Natural killer cell (primary cell): ENCODE results near the gene KREMEN1. TPM values are rescaled to one million over a fixed set of nuclear protein-coding genes. Genes with fewer than 3 reads are reported as not detected.
A peak's percentile ranks its signal among the peaks of the same experiment; 100 is the strongest.

Experiments
- ATAC-seq, 3 donors: fragments of 150-1000 bp in 2 of 3; fragments of 200-7000 bp in 1 of 3; cut with Tn5 transposase; 1 replicate in 1 of 3; 2 replicates in 2 of 3; pipeline ENCODE4 v1.10.0; 2021; ENCODE audit warnings: mild to moderate bottlenecking in 2 of 3, moderate library complexity in 2 of 3
- DNase-seq, 2 donors: peaks; one replicate each; pipeline versions ENCODE4 v3.0.0 to v3.0.0-alpha.2; 2013 to 2021; ENCODE audit warnings: mixed read lengths in 1 of 2
- H3K27ac ChIP-seq: one replicate; pipeline ENCODE4 v1.5.1; 2013; ENCODE audit warnings: mild to moderate bottlenecking, low read length
- H3K27me3 ChIP-seq: one replicate; pipeline ENCODE4 v1.6.1; 2013; ENCODE audit warnings: low read length; ENCODE audit not compliant: control insufficient read depth, insufficient read depth
- H3K36me3 ChIP-seq: one replicate; pipeline ENCODE4 v1.6.1; 2013; ENCODE audit warnings: low read length; ENCODE audit not compliant: control insufficient read depth, insufficient read depth
- H3K4me1 ChIP-seq: one replicate; pipeline ENCODE4 v1.6.1; 2013; ENCODE audit warnings: low read length; ENCODE audit not compliant: control insufficient read depth, insufficient read depth
- H3K4me3 ChIP-seq: one replicate; pipeline ENCODE4 v1.5.1; 2013; ENCODE audit warnings: low read length
- H3K9me3 ChIP-seq: one replicate; pipeline ENCODE4 v1.6.1; 2013; ENCODE audit warnings: low read length; ENCODE audit not compliant: control insufficient read depth, insufficient read depth
- H3K27ac Mint-ChIP-seq, 2 donors: one replicate each; pipeline ENCODE4 v1.8.0; 2022; ENCODE audit warnings: mild to moderate bottlenecking in 2 of 2, mixed read lengths in 2 of 2, moderate library complexity in 1 of 2
- H3K27me3 Mint-ChIP-seq, 2 donors: one replicate each; pipeline ENCODE4 v1.8.0; 2022; ENCODE audit warnings: low read depth in 2 of 2, mixed read lengths in 2 of 2
- H3K36me3 Mint-ChIP-seq: one replicate; pipeline ENCODE4 v1.8.0; 2022; ENCODE audit warnings: mixed read lengths
- H3K4me1 Mint-ChIP-seq, 2 donors: one replicate each; pipeline ENCODE4 v1.8.0; 2022; ENCODE audit warnings: mixed read lengths in 2 of 2
- H3K4me3 Mint-ChIP-seq: one replicate; pipeline ENCODE4 v1.8.0; 2022; ENCODE audit warnings: mild to moderate bottlenecking, moderate library complexity, mixed read lengths
- H3K9me3 Mint-ChIP-seq, 2 donors: one replicate each; pipeline ENCODE4 v1.8.0; 2022; ENCODE audit warnings: mixed read lengths in 2 of 2
- CTCF ChIP-seq: fragments of 200-600 bp; IDR thresholded peaks from one replicate; pipeline ENCODE4 v1.8.0; 2022; ENCODE audit warnings: antibody characterized with exemption
- WGBS: methylation state at CpG from one replicate; pipeline ENCODE4 v1.1.7; 2013; ENCODE audit warnings: missing lambda C conversion rate; ENCODE audit not compliant: insufficient coverage; 5-methylcytosine and 5-hydroxymethylcytosine counted together
- intact Hi-C: fragments of 100-400 bp; cut with micrococcal nuclease; formaldehyde crosslinking; loops from one replicate; pipeline ENCODE4 v1.14.2; 2022
- total RNA-seq, 4 donors: library from RNA; stranded (reverse); fragments of 120-200 nt in 1 of 4; gene quantifications; one replicate each; pipeline versions ENCODE4 v1.2.3 to v1.2.4, GENCODE V29; 2013 to 2022

KREMEN1 gene
- total RNA-seq, 3 donors from 2014 or later (not counting 1 experiment from before 2014, with no cell fraction given) = 0.23 TPM; not detected in 2

- Histone ChIP-seq H3K27ac (no peak overlapping the region), H3K4me3 (no peak overlapping the region), H3K36me3 (no peaks in the 10 kb centered on the region), H3K4me1 (peaks cover 25% of the 10 kb centered on the region), H3K27me3 (peaks cover 33% of the 10 kb centered on the region), H3K9me3 (no peaks in the 10 kb centered on the region)
- no peaks in the 10 kb centered on the region for H3K36me3 Mint-ChIP-seq
- H3K4me3 Mint-ChIP-seq = peak overlapping the region; percentile 79
- ATAC-seq = peak in 2 of 3 donors; percentile 16 to 30
- H3K9me3 Mint-ChIP-seq = no peaks in the 10 kb centered on the region
- peaks cover 20 to 26% of the 10 kb centered on the region in 2 donors for H3K4me1 Mint-ChIP-seq
- no peak for DNase-seq
- peaks cover 49 to 75% of the 10 kb centered on the region in 2 donors for H3K27me3 Mint-ChIP-seq
- H3K27ac Mint-ChIP-seq = peak overlapping the region in 1 of 2 donors; percentile 73
- WGBS = 6% methylated on average over 32 of the region's 32 CpGs
- intact Hi-C loops = loop anchor here (5.0 kb wide), 2 partner anchors 73 to 93 kb away; no protein-coding TSS in a partner anchor
- TF ChIP-seq CTCF = no peak
Measured at GRCh38 chr22:29030618-29031226, 42.1 kb upstream of the KREMEN1 start.

GRCh38 chr22:29031227-29032011, 41.4 kb upstream of the KREMEN1 start:
- Mint-ChIP-seq H3K27me3 (peaks cover 51 to 71% of the 10 kb centered on the region in 2 donors), H3K27ac (peak overlapping the region in 1 of 2 donors; percentile 73), H3K36me3 (no peaks in the 10 kb centered on the region), H3K4me3 (peak overlapping the region; percentile 72), H3K4me1 (peaks cover 20 to 26% of the 10 kb centered on the region in 2 donors), H3K9me3 (no peaks in the 10 kb centered on the region)
- Histone ChIP-seq H3K27ac (no peak overlapping the region), H3K27me3 (peaks cover 33% of the 10 kb centered on the region), H3K4me3 (no peak overlapping the region), H3K36me3 (no peaks in the 10 kb centered on the region), H3K9me3 (no peaks in the 10 kb centered on the region), H3K4me1 (peaks cover 25% of the 10 kb centered on the region)
- peak; percentile 52 to 84 (median 75) for ATAC-seq
- intact Hi-C loops = loop anchor here (5.0 kb wide), 2 partner anchors 74 to 94 kb away; no protein-coding TSS in a partner anchor
- 22% methylated on average over 17 of the region's 18 CpGs for WGBS
- DNase-seq = peak; percentile 9 to 39
- no peak for TF ChIP-seq CTCF

- Histone ChIP-seq H3K27me3 (peaks cover 33% of the 10 kb centered on the region), H3K4me3 (no peak overlapping the region), H3K36me3 (no peaks in the 10 kb centered on the region), H3K9me3 (no peaks in the 10 kb centered on the region), H3K4me1 (peaks cover 25% of the 10 kb centered on the region), H3K27ac (no peak overlapping the region)
- ATAC-seq (peak in 1 of 3 donors; percentile 16), DNase-seq (no peak)
- Mint-ChIP-seq H3K36me3 (no peaks in the 10 kb centered on the region), H3K4me1 (peaks cover 20 to 28% of the 10 kb centered on the region in 2 donors), H3K9me3 (no peaks in the 10 kb centered on the region), H3K27me3 (peaks cover 51 to 65% of the 10 kb centered on the region in 2 donors), H3K27ac (no peak overlapping the region), H3K4me3 (no peak overlapping the region)
- no peak for TF ChIP-seq CTCF
- intact Hi-C loops = loop anchor here (5.0 kb wide), 2 partner anchors 75 to 95 kb away; no protein-coding TSS in a partner anchor
- WGBS = 89% methylated on average over 8 of the region's 8 CpGs
Measured at GRCh38 chr22:29032014-29032475, 40.8 kb upstream of the KREMEN1 start.
